ENCODE results near the gene ANAPC1.

GRCh38 chr2:111919365-111919764 is 35.4 kb upstream of the ANAPC1 start:
- TF ChIP-seq TEAD4 (IDR thresholded peaks at IDR 0.05; ENCODE audit: borderline replicate concordance, insufficient read depth), result no peak
- no peak; the same call in 1 of the 2 replicates for TF ChIP-seq CTCF (IDR thresholded peaks at IDR 0.05)
- no peak for TF ChIP-seq RCOR1 (IDR thresholded peaks at IDR 0.05; ENCODE audit: low read length)
- TF ChIP-seq, protein P1, sequence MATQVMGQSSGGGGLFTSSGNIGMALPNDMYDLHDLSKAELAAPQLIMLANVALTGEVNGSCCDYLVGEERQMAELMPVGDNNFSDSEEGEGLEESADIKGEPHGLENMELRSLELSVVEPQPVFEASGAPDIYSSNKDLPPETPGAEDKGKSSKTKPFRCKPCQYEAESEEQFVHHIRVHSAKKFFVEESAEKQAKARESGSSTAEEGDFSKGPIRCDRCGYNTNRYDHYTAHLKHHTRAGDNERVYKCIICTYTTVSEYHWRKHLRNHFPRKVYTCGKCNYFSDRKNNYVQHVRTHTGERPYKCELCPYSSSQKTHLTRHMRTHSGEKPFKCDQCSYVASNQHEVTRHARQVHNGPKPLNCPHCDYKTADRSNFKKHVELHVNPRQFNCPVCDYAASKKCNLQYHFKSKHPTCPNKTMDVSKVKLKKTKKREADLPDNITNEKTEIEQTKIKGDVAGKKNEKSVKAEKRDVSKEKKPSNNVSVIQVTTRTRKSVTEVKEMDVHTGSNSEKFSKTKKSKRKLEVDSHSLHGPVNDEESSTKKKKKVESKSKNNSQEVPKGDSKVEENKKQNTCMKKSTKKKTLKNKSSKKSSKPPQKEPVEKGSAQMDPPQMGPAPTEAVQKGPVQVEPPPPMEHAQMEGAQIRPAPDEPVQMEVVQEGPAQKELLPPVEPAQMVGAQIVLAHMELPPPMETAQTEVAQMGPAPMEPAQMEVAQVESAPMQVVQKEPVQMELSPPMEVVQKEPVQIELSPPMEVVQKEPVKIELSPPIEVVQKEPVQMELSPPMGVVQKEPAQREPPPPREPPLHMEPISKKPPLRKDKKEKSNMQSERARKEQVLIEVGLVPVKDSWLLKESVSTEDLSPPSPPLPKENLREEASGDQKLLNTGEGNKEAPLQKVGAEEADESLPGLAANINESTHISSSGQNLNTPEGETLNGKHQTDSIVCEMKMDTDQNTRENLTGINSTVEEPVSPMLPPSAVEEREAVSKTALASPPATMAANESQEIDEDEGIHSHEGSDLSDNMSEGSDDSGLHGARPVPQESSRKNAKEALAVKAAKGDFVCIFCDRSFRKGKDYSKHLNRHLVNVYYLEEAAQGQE (IDR thresholded peaks at IDR 0.05; ENCODE audit: low read depth, low read length), result no peak
- TF ChIP-seq POLR2AphosphoS5 (IDR thresholded peaks at IDR 0.05; ENCODE audit: low read depth, low read length), result no peak
- no peak for TF ChIP-seq EP300 (IDR thresholded peaks at IDR 0.05; ENCODE audit: borderline replicate concordance in 1 of 2, low read depth in 1 of 2, low read length in 1 of 2)
- TF ChIP-seq, protein P2, sequence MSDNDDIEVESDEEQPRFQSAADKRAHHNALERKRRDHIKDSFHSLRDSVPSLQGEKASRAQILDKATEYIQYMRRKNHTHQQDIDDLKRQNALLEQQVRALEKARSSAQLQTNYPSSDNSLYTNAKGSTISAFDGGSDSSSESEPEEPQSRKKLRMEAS (IDR thresholded peaks at IDR 0.05; ENCODE audit: low read depth), result no peak
- TF ChIP-seq SMC3 (IDR thresholded peaks at IDR 0.05; ENCODE audit: low read depth, low read length), result no peak
- TF ChIP-seq SIN3A (IDR thresholded peaks at IDR 0.05; ENCODE audit: borderline replicate concordance, low read depth, low read length), result no peak
- TF ChIP-seq RFX5 (IDR thresholded peaks at IDR 0.05; ENCODE audit: low read length), result no peak
- TF ChIP-seq FOXJ3 (CRISPR knock-in tag; IDR thresholded peaks at IDR 0.05), result no peak
- no peak for TF ChIP-seq GABPA (IDR thresholded peaks at IDR 0.05; ENCODE audit: low read depth)

Data from SK-N-SH (cell line).